Memory B cell (primary cell): ENCODE results near the gene SULF2.

Experiments
- ATAC-seq: fragments of 150-1000 bp; cut with Tn5 transposase; 2 replicates; pipeline ENCODE4 v1.10.0; 2021; ENCODE audit warnings: low read depth, mild to moderate bottlenecking, moderate library complexity
- DNase-seq, 2 donors: peaks; one replicate each; pipeline ENCODE4 v3.0.0; 2022; ENCODE audit warnings: low spot score in 2 of 2
- H3K27ac Mint-ChIP-seq: one replicate; pipeline ENCODE4 v1.8.0; 2022; ENCODE audit warnings: mild to moderate bottlenecking, moderate library complexity, mixed read lengths
- H3K27me3 Mint-ChIP-seq: one replicate; pipeline ENCODE4 v1.8.0; 2022; ENCODE audit warnings: mixed read lengths
- H3K36me3 Mint-ChIP-seq: one replicate; pipeline ENCODE4 v1.8.0; 2022; ENCODE audit warnings: mild to moderate bottlenecking, mixed read lengths
- H3K4me1 Mint-ChIP-seq: one replicate; pipeline ENCODE4 v1.8.0; 2022; ENCODE audit warnings: mixed read lengths
- H3K4me3 Mint-ChIP-seq: one replicate; pipeline ENCODE4 v1.8.0; 2022; ENCODE audit warnings: mild to moderate bottlenecking, moderate library complexity, mixed read lengths
- H3K9me3 Mint-ChIP-seq: one replicate; pipeline ENCODE4 v1.8.0; 2022; ENCODE audit warnings: mixed read lengths

The SULF2 gene

GRCh38 chr20:47704746-47705496 is 80.4 kb downstream of the SULF2 start:
- no peak for DNase-seq
- Mint-ChIP-seq H3K9me3 (peaks cover 2% of the 10 kb centered on the region), H3K4me3 (no peak overlapping the region), H3K27me3 (peaks cover 24% of the 10 kb centered on the region), H3K27ac (no peak overlapping the region), H3K36me3 (no peaks in the 10 kb centered on the region), H3K4me1 (peaks cover 16% of the 10 kb centered on the region)
- no peak for ATAC-seq

- Mint-ChIP-seq H3K9me3 (peaks cover 2% of the 10 kb centered on the region), H3K4me1 (peaks cover 12% of the 10 kb centered on the region), H3K36me3 (no peaks in the 10 kb centered on the region), H3K27me3 (peaks cover 24% of the 10 kb centered on the region), H3K4me3 (no peak overlapping the region), H3K27ac (no peak overlapping the region)
- no peak for ATAC-seq
- DNase-seq: no peak
Observed at GRCh38 chr20:47703748-47704147, 81.5 kb downstream of the SULF2 start.

- peaks cover 6% of the 10 kb centered on the region for H3K4me1 Mint-ChIP-seq
- H3K27ac Mint-ChIP-seq: no peak overlapping the region
Observed at GRCh38 chr20:47701612-47702011, 83.7 kb downstream of the SULF2 start.

GRCh38 chr20:47700327-47700726 is 85.0 kb downstream of the SULF2 start:
- no peak for DNase-seq
- H3K27me3 Mint-ChIP-seq: peaks cover 22% of the 10 kb centered on the region
- H3K4me3 Mint-ChIP-seq: no peak overlapping the region
- H3K27ac Mint-ChIP-seq: no peak overlapping the region
- peaks cover 2% of the 10 kb centered on the region for H3K9me3 Mint-ChIP-seq
- ATAC-seq: no peak
- peaks cover 7% of the 10 kb centered on the region for H3K4me1 Mint-ChIP-seq
- no peaks in the 10 kb centered on the region for H3K36me3 Mint-ChIP-seq

More at GRCh38 chr20:47701612-47702011, 83.7 kb downstream of the SULF2 start:
- Mint-ChIP-seq H3K27me3 (peaks cover 22% of the 10 kb centered on the region), H3K4me3 (no peak overlapping the region), H3K9me3 (peaks cover 2% of the 10 kb centered on the region), H3K36me3 (no peaks in the 10 kb centered on the region)
- no peak for DNase-seq
- ATAC-seq: peak; percentile 52

GRCh38 chr20:47699818-47700217 is 85.5 kb downstream of the SULF2 start:
- DNase-seq (no peak), ATAC-seq (no peak)
- H3K4me3 Mint-ChIP-seq: no peak overlapping the region
- no peaks in the 10 kb centered on the region for H3K36me3 Mint-ChIP-seq
- H3K27me3 Mint-ChIP-seq: peaks cover 22% of the 10 kb centered on the region
- H3K4me1 Mint-ChIP-seq: peaks cover 9% of the 10 kb centered on the region
- peaks cover 2% of the 10 kb centered on the region for H3K9me3 Mint-ChIP-seq
- H3K27ac Mint-ChIP-seq: no peak overlapping the region

- Mint-ChIP-seq H3K36me3 (no peaks in the 10 kb centered on the region), H3K27me3 (peaks cover 12% of the 10 kb centered on the region), H3K4me3 (no peak overlapping the region), H3K4me1 (peaks cover 9% of the 10 kb centered on the region), H3K9me3 (no peaks in the 10 kb centered on the region), H3K27ac (no peak overlapping the region)
- DNase-seq: no peak
- no peak for ATAC-seq
Observed at GRCh38 chr20:47698142-47698541, 87.1 kb downstream of the SULF2 start.

GRCh38 chr20:47696856-47697255 is 88.4 kb downstream of the SULF2 start:
- Mint-ChIP-seq H3K4me1 (peaks cover 9% of the 10 kb centered on the region), H3K27me3 (peaks cover 9% of the 10 kb centered on the region), H3K36me3 (no peaks in the 10 kb centered on the region), H3K4me3 (no peak overlapping the region), H3K9me3 (no peaks in the 10 kb centered on the region), H3K27ac (no peak overlapping the region)
- DNase-seq (no peak), ATAC-seq (no peak)

GRCh38 chr20:47694021-47694818 is 91.1 kb downstream of the SULF2 start:
- peaks cover 2% of the 10 kb centered on the region for H3K27me3 Mint-ChIP-seq
- no peak overlapping the region for H3K27ac Mint-ChIP-seq
- H3K36me3 Mint-ChIP-seq: no peaks in the 10 kb centered on the region
- no peaks in the 10 kb centered on the region for H3K9me3 Mint-ChIP-seq
- no peak overlapping the region for H3K4me3 Mint-ChIP-seq
- peaks cover 3% of the 10 kb centered on the region for H3K4me1 Mint-ChIP-seq
- ATAC-seq (no peak), DNase-seq (no peak)

GRCh38 chr20:47691625-47692024 is 93.7 kb downstream of the SULF2 start:
- H3K9me3 Mint-ChIP-seq: no peaks in the 10 kb centered on the region
- no peak overlapping the region for H3K4me3 Mint-ChIP-seq
- peaks cover 6% of the 10 kb centered on the region for H3K27me3 Mint-ChIP-seq
- peaks cover 3% of the 10 kb centered on the region for H3K4me1 Mint-ChIP-seq
- peaks cover 2% of the 10 kb centered on the region for H3K36me3 Mint-ChIP-seq
- H3K27ac Mint-ChIP-seq: no peak overlapping the region
- ATAC-seq (no peak), DNase-seq (no peak)

GRCh38 chr20:47689731-47690130 is 95.5 kb downstream of the SULF2 start:
- Mint-ChIP-seq H3K27me3 (peaks cover 6% of the 10 kb centered on the region), H3K4me3 (no peak overlapping the region), H3K27ac (no peak overlapping the region), H3K9me3 (no peaks in the 10 kb centered on the region), H3K36me3 (peaks cover 2% of the 10 kb centered on the region), H3K4me1 (no peaks in the 10 kb centered on the region)
- ATAC-seq (no peak), DNase-seq (no peak)

GRCh38 chr20:47688385-47689381 is 96.6 kb downstream of the SULF2 start:
- no peak overlapping the region for H3K4me3 Mint-ChIP-seq
- no peaks in the 10 kb centered on the region for H3K4me1 Mint-ChIP-seq
- peaks cover 2% of the 10 kb centered on the region for H3K36me3 Mint-ChIP-seq
- no peak overlapping the region for H3K27ac Mint-ChIP-seq
- no peaks in the 10 kb centered on the region for H3K9me3 Mint-ChIP-seq
- no peak for ATAC-seq
- H3K27me3 Mint-ChIP-seq: peaks cover 6% of the 10 kb centered on the region
- DNase-seq: no peak

GRCh38 chr20:47687095-47687987 is 97.9 kb downstream of the SULF2 start:
- Mint-ChIP-seq H3K27ac (no peak overlapping the region), H3K9me3 (no peaks in the 10 kb centered on the region), H3K4me3 (no peak overlapping the region), H3K27me3 (peaks cover 8% of the 10 kb centered on the region), H3K36me3 (peaks cover 2% of the 10 kb centered on the region), H3K4me1 (no peaks in the 10 kb centered on the region)
- no peak for DNase-seq
- ATAC-seq: no peak

GRCh38 chr20:47686545-47686944 is 98.7 kb downstream of the SULF2 start:
- DNase-seq (no peak), ATAC-seq (no peak)
- H3K36me3 Mint-ChIP-seq: peaks cover 2% of the 10 kb centered on the region
- H3K27me3 Mint-ChIP-seq: peaks cover 8% of the 10 kb centered on the region
- no peaks in the 10 kb centered on the region for H3K9me3 Mint-ChIP-seq
- H3K4me1 Mint-ChIP-seq: no peaks in the 10 kb centered on the region
- no peak overlapping the region for H3K27ac Mint-ChIP-seq
- H3K4me3 Mint-ChIP-seq: no peak overlapping the region
